HepG2 (cell line): Measurements from ENCODE around the gene SLC25A45.

Source experiments
- CEBPZ ChIP-seq: IDR thresholded peaks from 2 replicates; pipeline ENCODE4 v1.6.1; 2012; ENCODE audit warnings: low read length, improper control_type of control experiment
- CTCF ChIP-seq: sonication (generic); formaldehyde crosslinking; IDR thresholded peaks from 2 replicates; pipeline ENCODE4 v1.5.0; 2020; ENCODE audit warnings: mild to moderate bottlenecking, missing genetic modification reagents, moderate library complexity
- ETV6 ChIP-seq: sonication (generic); formaldehyde crosslinking; conservative IDR thresholded peaks from 2 replicates; pipeline ENCODE4 v1.4.0; 2020; ENCODE audit warnings: missing genetic modification reagents
- POLR2A ChIP-seq, 2 experiments: IDR thresholded peaks; 2 replicates each; pipeline ENCODE4 v1.6.1; 2011; ENCODE audit warnings: low read depth in 2 of 2, low read length in 2 of 2, mild to moderate bottlenecking in 1 of 2, moderate library complexity in 1 of 2; ENCODE audit not compliant: insufficient read depth in 1 of 2

- TF ChIP-seq POLR2A (IDR thresholded peaks at IDR 0.05; ENCODE audit: insufficient read depth in 1 of 2, low read depth in 2 of 2, low read length in 2 of 2) (no peak; a peak in 1 of 4 replicates), CEBPZ (no peak), ETV6 (CRISPR knock-in tag) (no peak), CTCF (CRISPR knock-in tag) (no peak)
These were observed 37.0 kb upstream of the SLC25A45 start for GRCh38 chr11:65419460-65419771.
